ENCODE results near the gene NEK2.
A peak's percentile ranks its signal among the peaks of the same experiment; 100 is the strongest.
"Not testable (repeated sequence)": the region's sequence is repeated elsewhere in the genome, so short reads cannot be mapped to it uniquely, and the experiment has no call there.

The NEK2 gene

DNA sequence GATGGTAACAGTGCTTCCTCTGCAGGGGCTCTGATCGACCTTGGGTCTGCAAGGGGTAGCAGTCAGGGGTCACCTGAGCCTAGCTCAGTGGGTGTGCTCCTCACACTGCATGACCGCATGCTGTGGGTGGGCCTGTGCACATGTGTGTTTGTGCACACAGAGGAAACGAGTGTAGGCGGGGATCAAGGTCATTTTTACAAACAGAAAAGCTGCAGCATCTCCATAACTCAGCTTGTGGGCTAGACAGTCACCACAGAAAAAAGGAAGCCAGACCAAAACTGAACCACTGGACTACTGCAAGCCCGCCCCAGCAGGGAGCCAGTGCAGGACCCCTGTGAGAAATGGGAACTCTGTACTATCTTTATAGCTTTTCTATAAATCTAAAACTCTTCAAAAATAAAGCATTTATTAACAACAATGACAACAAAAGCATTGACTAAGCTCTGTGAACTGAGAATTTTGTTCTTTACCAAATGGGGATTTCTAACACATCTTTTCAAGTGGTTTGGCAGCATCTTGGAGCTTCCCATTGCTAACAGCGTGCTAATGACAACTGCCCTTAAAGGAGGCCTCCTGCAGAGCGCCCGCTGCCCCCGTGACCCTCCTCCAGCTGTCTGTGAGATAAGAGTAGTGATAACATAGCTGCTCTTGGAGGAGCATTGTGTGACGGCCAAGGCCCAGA, 19.9 kb upstream of the NEK2 start:
- no peak for DNase-seq

DNA sequence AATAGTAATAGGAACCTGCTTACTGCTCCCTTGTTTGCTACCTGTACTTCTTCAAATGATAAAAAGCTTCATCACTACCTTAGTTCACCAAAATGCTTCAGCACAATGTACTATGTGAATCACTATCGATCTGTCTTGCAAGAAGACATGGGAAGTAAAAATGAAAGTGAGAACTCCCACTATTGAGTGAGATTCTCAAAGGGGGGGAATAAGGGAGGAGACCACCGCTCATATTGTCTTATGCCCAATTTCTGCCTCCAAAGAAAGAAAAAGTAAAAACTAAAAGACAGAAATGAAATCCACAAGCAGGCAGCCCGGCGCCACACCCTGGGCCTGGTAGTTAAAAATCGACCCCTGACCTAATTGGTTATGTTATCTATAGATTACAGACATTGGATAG, 18.5 kb upstream of the NEK2 start:
- not testable (repeated sequence) for DNase-seq

DNA sequence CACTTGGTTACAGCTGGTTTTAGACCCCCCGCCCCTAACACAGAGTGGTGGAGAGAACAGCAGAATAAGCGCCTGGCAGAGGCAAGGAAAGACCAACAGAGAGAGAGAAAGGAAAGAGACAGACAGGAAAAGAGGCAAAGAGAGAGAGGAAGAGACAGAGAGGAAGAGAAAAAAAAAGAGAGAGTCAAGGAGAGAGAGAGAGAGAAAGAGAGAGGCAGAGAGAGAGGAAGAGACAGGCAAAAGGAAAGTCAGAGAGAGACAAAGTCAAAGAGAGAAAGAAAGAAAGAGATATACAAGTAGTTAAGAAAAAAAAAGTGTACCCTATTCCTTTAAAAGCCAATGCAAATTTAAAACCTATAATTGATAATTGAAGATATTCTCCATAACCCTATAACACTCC, 13.0 kb upstream of the NEK2 start:
- no peak for DNase-seq

DNA sequence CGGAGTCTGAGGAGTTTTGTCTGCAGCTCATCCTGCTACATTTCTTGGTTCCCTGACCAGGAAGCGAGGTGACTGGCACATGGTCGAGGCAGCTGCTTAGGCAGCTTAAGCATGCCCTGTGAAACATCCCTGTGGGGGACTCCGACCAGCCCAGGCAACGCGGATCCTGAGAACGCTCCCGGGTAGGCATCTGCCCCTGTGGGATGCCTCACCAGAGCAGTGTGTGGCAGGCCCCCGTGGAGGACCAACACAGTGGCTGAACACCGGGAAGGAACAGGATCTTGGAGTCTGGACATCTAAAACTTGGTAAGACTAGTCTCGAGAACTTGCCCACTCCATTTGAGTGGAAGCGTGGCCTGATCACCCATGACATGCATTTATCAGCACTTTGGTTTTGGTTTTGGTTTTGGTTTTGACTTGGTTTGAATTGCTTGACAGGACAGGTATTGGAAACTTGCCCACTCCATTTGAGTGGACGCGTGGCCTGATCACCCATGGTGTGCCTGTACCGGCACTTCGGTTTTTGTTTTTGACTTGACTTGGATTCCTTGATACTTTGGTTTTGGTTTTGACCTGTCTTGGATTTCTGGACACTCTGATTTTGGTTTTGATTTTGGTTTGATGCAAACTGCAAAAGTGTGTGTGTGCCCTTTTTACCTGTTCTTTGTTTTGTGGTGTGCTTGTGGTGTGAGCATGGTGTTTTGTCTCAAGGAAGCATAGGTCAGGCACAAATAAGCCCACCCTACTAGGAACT, 12.2 kb upstream of the NEK2 start:
- DNase-seq, result no peak

DNA sequence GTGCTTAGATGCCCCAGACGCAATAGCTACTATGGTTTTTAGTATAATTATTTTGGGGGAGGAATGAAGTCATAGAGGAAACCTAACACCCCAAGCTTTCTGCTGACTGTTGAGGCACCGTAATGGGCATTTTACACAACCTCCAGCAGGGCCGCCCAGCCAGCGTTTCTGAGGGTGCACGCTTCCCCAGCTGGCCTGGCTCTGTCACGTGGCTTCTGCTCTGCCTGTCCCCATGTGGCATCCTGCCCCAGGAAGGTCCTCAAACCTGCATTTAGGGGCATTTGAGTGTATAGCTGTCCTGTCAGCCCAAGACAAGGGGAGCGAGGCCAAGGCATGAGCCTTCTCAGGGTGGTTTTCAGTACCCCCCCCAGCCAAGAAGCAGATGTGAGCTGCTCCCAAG, 10.4 kb upstream of the NEK2 start:
- no peak for DNase-seq

DNA sequence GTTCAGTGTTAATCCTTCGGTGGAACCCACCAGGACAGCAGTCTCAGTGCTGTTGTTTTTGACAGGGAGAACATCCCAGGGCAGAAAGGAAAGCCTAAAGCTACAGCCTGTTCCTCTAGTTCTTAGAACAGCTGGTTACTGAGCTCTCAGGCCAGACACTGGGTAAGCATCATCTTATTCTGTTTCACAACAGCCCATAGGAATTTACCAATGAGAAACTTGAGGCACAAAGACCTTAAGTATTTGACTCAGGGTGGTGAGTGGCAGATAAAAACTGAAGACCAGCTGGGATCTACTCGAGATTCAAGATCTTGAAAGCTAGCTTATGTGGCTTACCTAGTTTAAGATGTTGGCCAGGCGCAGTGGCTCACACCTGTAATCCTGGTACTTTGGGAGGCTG, 9.4 kb upstream of the NEK2 start:
- no peak for DNase-seq

DNA sequence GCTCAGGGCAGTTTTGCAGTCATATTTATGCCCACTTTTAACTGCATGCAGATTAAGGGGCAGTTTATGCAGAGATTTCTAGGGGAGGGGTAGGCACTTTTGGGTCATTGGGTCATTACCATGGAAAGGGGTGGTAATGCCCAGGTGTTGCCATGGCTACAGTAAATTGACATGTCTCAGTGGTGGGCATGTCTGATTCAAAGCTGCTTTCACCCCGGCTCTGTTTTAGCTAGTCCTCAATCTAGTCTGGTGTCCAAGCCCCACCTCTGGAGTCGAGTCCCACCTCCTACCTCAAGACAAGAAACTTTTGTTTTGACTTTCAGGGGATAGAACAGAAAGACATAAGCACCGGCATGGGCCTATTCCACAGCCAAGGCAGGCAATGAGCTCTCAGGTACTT, 8.9 kb upstream of the NEK2 start:
- no peak for DNase-seq

DNA sequence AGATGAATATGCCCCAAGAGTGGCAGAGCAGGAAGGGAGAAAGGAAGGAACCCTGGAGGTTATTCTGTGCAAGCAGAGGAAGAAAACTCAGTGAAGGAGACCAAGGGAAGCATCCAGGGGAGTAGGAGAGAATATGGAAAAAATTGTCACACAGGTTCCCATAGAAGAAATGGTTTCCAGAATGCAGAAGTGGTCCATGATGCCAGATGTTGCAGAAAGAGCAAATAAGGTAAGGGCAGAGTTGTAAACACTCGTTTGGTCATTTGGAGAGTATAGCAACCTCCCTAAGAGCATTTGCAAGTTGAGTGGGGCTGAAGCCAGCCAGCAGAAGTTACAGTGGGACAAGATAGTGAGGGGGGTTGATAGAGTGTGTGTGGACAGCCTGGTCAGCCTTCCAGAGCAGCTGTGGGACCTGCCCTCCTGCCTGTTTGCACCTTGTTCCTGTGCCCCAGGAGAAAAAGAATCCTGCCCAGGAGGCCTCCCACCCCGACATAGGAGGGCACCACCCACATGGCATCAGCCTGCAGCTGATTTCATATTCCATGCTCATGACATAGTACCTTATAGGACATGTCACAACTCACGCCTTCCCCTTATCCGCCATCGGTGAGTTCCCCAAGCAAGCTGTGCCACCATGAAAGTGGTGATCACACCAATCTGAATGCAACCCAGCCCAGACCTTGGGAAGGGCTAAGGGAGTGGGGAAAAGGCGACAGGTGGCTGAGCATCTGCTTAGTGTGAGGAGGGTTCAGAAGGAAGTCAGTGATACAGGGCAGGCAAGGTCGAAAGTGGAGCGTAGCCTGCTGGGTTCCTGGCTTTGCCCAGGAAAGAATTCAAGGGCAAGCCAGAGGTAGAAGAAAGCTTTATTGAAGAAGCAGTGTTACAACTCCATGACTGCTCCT, 8.2 kb upstream of the NEK2 start:
- no peak for DNase-seq

DNA sequence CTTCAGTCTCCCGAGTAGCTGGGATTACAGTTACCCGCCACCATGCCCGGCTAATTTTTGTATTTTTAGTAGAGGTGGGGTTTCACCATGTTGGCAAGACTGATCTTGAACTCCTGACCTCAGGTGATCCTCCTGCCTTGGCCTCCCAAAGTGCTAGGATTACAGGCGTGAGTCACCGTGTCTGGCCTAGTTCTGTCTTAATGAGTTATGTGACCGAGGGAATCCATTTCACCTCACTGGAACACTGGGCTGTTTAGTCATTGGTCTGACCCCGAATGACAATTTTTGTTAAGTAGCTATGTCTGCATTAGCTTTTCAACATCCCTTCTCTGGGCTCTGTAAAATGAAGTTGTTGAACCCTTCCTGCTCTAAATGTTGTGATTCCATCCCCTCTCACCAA, 6.8 kb upstream of the NEK2 start:
- DNase-seq, result not testable (repeated sequence)

DNA sequence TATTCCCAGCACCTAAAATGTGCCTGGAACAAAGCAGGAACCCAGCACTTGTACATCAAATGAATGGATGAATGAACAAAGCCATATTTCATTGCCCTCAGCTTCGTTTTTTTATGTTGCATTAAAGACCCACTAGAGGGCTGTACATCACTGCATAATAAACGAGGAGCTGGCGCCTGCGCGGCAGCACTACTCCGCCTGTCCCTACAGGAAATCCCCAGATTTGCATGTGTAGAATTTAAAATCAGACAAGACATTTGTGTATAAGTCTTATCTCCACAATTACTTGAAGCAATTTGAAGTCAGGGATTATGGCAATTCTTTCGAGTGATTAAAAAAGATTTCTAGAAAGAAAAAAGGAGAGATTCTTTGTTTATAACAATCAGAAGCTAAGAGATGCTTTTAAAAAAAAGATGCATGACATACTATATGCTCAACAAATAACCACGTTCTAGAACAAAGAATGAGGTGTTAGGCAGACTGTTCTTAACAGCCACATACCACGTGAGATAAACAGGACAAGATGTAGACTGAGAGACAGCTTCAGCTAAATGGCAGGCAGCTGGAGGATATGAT, 5.4 kb upstream of the NEK2 start:
- DNase-seq, result peak; percentile 81

DNA sequence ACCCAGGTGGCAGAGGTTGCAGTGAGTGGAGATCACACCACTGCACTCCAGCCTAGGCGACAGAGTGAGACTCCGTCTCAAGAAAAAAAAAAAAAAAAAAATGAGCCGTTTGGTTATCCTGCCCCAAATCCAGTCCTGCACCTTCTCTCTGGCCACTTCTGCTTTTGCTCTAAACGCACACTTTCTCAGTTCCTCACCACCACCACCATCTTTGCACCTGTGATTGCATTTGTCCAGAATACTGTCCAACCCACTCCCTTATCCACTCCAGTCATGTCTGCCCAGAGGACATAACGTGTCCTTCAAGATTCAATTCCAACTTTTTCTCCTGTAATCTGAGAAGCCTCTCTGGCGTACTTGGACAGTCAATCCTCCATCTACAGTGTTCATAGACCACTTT, 2.2 kb upstream of the NEK2 start:
- DNase-seq, result no peak

DNA sequence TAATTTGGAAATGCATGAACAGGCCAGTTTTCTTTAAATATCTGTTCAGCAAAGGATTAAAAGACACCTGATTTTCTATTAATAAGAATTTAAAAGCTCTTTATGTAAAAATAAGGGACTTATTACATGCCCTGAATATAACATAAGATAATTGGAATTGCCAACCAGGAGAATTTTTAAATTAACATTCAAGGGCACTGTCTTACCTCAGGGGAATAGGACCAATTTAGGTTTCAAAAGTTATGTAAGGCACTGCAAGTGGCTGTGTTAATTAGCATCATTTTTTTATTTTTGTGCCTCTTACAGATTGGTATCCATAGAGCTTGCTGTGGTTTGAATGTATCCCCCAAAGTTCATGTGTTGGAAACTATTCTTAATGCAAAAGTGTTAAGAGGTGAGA, 1.3 kb upstream of the NEK2 start:
- no peak for DNase-seq

DNA sequence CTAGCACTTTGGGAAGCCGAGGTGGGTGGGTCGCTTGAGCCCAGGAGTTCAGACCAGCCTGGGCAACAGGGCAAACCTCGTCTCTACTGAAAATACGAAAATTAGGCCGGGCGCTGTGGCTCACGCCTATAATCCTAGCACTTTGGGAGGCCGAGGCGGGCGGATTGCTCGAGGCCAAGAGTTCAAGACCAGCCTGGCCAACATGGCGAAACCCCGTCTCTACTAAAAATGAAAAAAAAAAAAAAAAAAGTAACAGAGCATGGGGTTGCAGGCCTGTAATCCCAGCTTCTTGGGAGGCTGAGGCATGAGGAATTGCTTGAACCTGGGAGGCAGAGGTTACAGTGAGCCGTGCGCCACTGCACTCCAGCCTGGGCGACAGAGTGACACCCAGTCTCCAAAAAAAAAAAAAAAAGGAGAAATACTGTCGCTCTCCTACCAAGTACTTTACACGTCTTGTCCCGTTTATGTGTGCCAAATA, 724 bp upstream of the NEK2 start:
- DNase-seq, result no peak

DNA sequence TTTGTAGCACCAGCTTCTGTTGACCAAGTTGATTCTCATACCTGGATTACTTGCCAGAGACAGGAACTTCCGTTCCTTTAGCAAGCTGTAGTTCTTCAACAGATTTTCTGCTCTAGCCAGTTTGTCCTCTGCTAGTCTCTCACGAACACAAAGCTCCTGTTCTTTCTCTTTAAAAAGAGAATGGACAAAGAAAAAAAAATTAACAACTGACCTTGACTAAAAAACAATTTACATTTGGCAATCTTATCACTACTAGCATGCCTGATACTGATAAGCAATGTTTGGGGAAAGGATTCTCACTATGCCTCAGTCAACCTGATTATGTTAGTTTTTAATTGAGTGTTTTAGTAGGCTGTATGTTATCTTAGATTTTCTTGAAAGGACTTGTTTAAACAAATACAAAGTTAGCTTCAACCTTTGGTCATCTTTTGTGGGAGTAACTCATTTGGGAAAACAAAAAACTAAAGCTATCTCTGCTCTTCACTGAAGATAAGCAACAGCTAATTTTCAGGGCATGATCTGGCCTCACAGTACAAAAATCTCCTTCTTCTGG, 8.3 kb downstream of the NEK2 start:
- DNase-seq, result no peak

DNA sequence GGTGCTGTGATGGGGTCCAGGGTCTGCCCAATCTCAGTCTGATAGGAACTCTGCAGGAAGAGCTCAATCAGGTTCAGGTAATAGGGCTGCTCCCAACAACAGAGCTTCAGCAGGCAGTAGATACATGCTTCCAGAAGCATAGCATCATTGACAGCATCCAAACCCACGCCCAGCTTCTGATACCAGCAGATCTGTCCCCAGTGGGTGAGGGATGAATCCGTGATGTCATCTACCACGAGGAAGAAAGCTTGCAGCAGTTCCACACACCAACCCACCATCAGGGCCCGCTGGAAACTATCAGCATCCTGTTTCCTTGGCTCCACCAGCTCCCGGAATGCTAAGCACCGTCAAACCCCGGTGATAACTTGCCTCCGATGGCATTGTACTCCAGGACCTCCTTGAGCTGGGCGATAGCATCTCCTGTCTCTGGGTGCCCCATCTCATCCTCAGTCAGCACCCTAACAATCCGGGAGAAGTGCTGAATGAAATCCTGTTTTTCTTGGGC, 14.7 kb downstream of the NEK2 start:
- DNase-seq, result no peak

DNA sequence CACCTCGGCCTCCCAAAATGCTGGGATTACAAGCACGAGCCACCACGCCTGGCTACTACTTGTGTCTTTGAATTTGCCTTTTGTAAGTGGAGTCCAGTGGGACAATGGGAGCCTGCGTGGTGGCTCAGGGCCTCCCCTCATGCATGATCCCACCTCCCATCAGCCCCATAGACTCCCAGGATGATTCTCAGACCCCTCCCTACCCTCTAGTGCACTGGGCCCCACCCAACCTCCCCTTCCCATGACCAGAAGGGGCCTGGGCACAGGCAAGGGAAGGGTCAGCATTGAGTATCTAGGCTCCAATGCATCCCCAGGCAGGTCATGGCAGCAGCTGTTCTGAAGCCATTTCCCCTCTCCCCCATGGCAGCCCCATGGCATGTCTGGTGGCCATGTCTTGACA, 18.7 kb downstream of the NEK2 start:
- DNase-seq, result no peak

DNA sequence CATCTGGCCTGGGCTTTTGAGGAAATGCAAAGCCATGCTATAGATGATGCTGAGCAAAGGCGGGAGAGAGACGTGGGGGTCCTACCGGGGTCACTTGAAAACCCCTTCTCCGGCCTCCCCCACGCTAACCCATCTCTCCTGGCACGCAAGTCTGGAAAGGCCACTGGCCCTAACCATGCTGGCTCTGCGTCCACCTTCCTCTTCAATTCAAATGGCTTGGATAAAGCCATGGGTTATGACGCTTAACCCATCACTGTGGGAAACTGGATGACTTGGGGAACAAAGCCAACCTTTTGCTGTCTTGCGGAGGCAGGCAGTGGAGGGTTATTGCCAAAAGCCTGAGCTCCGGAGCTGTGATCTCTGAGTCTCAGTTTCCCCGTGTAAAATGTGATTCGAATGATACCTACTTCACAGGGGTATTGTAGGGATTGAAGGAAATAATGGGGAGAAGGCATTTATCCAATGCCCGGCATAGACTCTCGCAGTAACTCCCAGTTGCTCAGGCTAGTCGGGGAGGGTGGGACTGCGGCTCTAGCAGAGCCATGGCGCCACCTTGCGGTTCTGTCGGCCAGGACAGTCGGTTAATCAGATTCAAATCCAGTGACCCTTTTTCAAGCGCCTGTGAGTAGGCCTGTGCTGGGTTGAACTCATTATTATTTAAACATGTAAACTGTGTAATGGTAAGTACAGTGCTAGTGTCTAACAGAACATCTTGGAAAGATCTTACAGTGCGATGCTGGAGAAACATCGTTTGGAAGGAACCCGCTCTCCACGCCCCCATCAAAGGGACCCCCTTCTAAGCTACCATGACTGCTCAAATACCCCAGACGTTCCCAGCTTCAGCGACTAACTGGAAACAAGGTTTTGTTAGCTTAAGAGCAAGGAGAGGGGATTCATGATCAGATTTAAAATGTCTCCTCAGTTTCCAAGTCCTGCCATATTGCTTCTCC, 20.3 kb downstream of the NEK2 start:
- DNase-seq, result peak; percentile 80

DNA sequence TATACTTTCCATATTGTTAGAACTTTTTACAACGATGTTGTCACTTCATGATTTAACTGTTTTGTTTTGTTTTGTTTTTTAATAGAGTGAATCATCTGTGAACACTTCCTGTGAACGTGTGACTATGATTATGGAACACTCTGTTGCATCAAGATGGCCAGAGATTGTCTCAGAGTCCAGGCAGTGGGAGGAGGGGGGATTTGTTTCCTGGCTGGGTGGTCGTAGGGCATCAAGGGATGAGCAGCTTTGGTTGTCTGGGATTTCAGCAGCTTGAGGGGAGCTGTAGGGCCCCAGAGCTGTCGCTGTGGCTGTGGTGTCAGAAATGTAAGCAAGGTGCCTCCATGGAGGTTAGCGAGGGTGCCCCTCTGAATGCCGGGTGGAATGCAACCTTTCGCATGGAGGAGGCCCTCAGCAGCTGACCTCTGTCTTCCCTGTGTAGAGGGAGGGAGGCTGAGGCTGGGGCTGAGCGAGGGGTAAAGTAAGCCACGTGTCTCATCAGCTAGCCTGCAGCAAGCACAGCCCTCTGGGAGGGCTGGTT, 21.4 kb downstream of the NEK2 start:
- DNase-seq, result peak; percentile 62

DNA sequence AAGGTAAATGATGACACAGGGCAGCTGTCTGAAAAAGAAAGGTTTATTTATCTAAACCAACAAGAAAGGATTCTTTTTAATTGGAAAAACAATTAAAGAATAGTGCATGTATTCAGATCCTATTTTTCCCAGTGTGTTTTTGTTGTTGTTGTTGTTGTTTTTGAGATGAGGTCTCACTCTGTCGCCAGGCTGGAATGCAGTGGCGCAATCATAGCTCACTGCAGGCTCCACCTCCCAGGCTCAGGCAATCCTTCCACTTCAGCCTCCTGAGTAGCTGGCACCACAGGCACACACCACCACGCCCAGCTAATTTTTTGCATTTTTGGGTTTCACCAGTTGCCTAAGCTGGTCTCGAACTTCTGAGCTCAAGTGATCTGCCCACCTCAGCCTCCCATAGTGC, 22.1 kb downstream of the NEK2 start:
- DNase-seq, result peak; percentile 25

DNA sequence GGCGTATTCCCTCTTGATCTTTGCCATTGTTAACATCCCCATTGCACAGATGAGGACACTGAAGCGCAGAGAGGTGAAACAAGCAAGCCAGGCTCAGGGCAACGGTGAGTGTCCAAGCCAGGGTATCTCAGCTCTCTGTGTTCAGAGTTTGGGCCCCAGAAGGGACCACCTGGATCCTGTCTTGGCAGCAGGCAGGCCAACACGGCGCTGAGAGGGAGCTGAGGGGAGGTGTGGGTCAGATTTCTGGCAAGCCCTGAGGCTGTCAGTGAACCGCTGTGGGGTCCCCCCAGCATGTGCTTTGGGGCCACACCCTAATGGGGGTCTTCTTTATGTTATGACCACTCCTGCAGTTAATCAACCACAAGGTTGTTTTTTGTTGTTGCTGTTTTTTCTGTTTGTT, 23.1 kb downstream of the NEK2 start:
- DNase-seq, result no peak

DNA sequence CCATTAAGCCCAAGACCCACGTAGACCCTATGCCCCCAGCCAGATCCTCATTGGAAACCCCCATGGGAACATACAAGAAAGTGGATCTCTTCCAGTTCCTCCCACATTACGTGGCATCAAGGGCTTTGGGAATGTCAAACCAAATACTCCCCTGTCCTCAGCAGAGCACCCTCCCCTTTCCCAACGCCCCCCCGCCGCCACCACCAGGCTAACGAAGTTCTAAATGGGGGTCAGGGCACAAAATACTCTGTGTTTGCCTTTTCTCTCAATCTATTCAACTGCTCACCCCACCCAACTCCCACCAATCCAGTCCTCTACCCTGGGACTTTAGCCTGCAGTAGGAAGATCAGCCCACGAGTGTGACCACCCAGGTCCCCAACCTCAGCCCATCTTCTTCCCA, 24.5 kb downstream of the NEK2 start:
- no peak for DNase-seq

Data from fibroblast of skin of back (primary cell).